NCI-H1092 treated with DMSO at 0.1 percent for 48 hours (cell line): ENCODE data around the gene MAP3K20.
"Not testable (repeated sequence)": the region's sequence is repeated elsewhere in the genome, so short reads cannot be mapped to it uniquely, and the experiment has no call there.

Experiments
- DNase-seq: peaks from one replicate; lab custom pipeline; 2025; lab: John Stamatoyannopoulos, UW

The MAP3K20 gene

DNA sequence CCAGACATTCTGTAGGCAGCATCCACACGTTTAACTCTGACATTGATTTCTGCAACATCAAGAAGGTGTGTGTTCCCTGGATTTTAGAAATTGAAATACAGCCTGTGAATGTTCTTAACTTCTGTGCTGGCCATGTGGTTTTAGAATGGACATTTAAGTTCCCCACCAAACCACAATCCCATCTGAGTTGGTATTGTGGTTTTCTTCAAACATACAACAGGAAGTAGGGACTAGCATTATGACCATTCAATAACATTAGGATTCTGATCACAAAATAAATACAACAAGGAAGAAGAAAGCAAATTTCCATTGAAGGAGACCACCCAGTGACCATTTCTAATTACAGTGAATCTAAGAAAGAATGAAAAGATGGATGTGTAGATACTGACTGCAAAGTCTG, 51.2 kb downstream of the MAP3K20 start:
- DNase-seq = no peak

DNA sequence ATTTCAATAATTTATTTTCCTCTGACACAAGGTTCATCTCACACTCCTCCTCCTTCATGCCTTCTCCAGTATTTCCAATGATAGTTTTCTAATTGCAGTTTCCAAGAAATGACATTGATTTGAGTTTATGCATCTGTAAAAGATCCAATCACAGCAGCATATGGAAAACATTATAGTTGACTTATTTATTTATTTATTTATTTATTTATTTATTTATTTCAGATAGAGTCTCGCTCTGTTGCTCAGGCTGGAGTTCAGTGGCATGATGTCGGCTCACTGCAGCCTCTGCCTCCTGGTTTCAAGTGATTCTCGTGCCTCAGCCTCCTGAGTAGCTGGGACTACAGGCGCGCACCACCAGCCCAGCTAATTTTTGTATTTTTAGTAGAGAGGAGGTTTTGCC, 52.5 kb downstream of the MAP3K20 start:
- not testable (repeated sequence) for DNase-seq

- no peak for DNase-seq
These were observed 55.1 kb downstream of the MAP3K20 start for GRCh38 chr2:173130496-173131465.

GRCh38 chr2:173132531-173132930, 56.9 kb downstream of the MAP3K20 start:
- no peak for DNase-seq

DNA sequence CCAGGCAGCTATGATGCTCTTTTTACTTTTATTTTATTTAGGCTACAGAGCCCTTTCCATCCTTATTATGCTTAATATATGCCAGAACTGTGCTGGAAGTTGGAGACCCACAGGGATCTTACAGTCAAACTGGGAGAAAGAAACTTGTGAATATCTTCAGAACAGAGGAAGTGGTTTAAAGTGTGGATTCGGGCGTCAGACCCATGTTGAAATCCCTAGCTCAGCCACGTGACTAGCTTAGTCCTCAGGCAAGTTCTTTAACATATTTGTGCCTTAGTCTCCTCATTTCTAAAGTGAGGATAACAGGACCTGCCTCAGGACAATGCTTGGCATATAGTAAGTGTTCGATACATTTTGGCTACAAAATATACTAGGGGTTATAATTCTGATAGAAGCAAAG, 59.1 kb downstream of the MAP3K20 start:
- no peak for DNase-seq

- DNase-seq = no peak
These were observed 60.4 kb downstream of the MAP3K20 start for GRCh38 chr2:173136067-173136466.

DNA sequence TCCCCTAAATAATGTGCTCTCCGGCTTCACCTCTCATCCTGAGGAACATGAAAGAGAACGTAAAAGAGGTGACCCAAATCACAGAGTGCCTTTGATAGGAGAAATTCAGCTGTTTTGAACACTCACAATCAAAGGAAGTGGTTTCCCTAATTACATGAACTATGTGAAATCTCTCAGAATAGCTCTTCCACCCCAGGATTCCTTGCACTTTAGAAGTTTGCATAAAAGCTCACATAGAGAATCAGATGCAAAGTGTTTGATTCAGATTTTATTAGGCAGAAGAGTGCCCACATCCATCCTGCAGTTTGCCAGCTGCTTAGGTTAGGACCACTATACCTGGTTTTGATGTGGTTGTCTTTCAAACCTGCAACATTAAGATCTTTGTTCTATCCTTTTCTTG, 61.0 kb downstream of the MAP3K20 start:
- DNase-seq = no peak

GRCh38 chr2:173137610-173138009, 62.0 kb downstream of the MAP3K20 start:
- DNase-seq = no peak

- DNase-seq = no peak
These were observed 63.3 kb downstream of the MAP3K20 start for GRCh38 chr2:173138962-173139361.

DNA sequence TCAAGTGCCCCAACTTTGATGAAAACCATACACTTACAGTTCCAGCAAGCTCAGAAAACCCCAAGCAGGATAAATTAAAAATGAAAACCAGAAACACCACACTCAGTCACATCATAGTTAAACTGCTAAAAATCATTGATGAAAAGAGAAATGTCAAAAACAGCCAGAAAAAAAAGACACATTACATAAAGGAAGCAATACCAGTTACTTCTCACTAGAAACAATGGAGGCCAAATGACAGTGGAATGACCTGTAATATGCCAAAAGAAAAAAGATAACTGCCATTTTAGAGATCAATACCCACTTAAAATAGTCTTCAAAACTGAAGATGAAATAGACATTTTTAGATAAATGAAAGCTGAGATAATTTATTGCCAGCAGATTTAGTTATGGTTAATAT, 66.0 kb downstream of the MAP3K20 start:
- DNase-seq = no peak

- DNase-seq = no peak
These were observed 69.8 kb downstream of the MAP3K20 start for GRCh38 chr2:173145454-173145853.

- no peak for DNase-seq
These were observed 70.9 kb downstream of the MAP3K20 start for GRCh38 chr2:173146590-173146989.

DNA sequence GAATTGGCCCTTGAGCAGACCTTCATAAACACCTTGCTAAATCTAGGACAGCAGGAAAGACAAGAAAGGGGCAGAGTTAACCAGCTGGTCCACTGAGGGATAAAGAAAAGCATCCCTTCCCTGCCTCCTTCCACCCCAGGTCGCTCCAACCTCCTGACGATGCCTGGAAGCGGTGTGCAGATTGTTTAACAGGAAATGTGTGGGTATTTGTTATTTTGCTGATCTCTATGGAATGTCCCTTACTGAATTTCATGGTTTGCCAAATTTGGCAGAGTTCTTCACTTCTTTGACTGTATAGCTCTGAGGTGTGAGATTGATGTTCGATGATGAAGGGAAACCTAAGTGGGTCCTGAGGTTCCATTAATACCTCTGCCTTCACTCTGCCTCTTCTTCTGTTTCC, 72.9 kb downstream of the MAP3K20 start:
- no peak for DNase-seq

DNA sequence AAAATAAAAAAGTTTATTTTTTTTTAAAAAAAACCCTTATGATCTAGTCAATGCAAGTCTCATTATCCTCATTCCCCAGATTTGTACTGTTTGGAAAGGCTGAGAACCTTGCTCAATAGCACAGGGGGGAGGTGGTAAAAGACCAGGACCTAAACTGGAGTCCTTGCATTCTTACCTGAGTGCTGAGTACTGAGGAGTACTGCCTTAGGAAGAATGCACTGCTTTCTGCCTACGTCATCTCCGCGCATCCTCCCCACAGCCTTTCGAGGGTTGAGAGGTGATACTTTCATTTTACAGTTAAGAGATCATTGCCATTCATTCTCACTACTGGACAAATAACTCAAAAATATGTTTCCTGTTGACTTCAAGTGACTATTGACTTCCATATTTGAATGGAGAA, 73.8 kb downstream of the MAP3K20 start:
- no peak for DNase-seq

DNA sequence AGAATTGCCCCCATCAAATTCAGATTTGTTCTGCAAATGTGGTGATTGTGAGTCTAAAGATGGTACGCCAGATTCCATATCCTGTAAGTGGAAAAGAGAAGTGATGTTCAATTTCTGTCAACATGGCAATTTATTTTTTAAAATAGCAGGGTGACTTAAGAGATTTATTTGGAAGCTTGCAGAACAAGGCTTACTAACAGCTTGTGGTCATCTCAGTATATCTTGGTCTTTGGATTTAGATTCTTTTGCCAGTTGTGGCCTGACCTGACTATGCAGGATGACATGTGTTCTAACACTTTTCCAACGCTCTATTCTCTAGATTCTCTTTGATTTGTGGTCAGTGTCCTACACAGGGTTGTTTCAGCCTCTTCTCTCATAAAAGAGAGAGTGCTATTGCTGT, 74.4 kb downstream of the MAP3K20 start:
- no peak for DNase-seq

GRCh38 chr2:173150963-173151362, 75.3 kb downstream of the MAP3K20 start:
- DNase-seq = no peak

DNA sequence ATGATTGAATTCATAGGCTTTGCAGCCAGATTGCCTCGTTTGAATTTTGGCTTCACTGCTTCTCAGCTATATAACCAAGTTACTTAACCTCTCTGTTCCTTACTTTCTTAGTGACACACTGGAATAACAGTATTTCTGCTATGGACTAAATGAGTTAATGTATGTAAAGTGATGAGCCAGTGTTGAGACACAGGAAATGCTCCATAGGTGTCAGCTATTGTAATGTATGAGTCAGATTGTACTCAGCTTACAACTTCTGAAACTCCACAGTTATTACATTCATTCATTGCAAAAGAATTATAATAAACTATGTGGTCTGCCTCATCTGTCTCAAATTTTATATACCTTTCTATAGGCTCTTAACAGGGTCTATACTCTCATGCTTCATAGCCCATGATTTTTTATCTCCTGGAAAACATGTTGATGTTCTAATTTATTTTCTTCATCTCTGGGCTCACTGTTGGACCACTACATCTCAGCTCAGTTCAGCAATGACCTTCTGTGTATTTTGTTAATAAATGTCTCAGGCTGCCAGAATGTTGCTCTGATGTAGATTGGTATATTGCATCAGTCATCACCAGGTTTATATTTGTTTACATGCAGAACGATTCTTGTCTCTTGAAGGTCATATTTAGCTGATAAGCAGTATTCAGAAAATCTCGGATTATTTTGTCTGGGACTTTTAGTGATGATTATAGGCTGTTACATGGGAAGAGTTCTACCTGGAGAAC, 76.2 kb downstream of the MAP3K20 start:
- no peak for DNase-seq

DNA sequence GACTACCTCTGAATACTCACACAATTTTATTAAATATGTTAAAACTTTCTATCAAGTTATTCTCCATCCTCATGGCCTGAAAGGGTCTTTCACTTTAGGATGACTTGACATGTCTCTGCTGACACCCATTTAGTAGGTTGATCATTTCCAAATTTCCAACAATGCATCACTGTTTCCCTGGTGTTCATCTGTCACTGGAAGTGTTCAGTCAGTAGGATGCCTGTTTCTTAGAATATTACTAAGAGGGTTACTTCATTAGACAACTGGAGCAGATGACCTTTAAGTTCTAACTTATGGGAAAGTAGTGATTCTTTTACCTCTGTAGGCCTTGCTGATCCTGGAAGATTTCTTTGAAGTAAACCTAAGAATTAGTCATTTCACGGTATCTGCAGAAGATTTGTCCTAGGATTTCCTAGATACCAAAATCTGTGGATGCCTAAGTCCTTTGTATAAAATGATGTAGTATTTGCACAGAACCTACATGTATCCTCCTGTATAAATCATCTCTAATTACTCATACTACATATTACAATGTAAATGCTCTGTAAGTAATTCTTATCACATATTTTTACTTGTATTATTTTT, 77.7 kb downstream of the MAP3K20 start:
- no peak for DNase-seq

DNA sequence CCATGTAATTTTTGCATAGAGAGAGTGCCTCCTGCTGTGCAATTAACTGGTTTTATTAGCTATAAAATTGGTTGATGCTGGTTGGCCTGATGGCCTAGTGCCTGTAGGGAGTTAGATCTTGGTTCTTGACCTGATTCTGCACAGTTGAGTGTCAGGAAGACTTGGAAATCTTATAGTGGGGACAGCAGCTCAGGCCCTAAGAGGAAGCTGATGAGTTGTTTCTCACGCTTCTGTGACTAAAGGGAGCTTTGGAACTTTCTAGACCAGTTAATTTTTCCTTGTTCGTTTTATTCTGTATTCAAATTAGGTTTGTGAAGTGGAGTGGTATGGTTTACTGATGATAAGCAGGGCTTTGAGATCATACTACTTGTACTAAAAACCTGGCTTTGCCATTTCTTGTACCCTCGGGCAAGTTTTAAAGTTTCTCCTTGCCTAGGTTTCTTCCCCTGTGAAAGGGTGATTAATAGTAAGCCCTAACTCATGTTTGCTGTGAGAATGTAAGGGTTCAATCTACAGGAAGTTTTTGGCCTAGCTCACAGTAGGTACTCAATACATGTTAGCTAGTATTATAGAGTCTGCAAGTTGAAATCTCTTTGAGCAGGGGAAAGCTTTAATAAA, 82.1 kb downstream of the MAP3K20 start:
- DNase-seq = no peak

- DNase-seq = no peak
These were observed 84.3 kb downstream of the MAP3K20 start for GRCh38 chr2:173159791-173160463.

DNA sequence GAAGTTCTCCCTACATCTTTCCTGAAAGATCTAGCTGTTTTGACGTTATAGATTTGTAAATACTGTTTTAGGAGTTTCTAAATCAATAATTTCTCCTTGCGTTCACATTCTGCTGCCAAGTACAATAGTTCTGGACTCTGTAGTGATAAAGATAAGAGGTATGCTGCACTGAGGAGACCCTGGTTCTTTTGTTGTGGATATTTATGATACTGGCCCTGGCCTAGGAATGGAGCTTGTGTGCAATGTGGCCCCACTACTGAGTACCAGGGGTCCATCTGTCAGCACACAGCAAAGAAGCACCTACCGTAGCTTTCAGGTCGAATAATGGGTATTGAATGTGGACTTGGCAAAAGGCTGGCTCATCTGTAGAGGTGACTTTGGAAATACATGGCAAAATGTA, 85.0 kb downstream of the MAP3K20 start:
- DNase-seq = no peak

DNA sequence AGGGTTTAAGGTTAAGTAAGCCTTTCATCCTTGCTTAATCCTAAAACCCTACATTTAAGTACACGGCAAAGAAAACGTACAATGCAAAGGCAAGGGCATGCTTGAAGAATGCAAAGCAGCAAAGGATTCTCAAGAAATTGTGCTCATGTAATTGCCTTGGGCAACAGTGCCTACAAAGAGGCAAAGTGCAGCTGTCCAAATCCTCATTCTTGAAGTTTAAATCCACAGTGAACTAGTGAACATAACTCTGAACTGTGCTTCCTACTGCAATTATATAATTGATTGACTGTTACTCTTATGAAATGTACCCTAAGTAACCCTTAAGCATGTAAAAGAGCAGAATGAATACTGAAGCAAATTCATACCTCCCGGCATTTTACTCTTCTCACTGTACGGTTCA, 85.4 kb downstream of the MAP3K20 start:
- DNase-seq = no peak
